Breast epithelium (tissue), 3 donors: ENCODE results near the gene STEAP2.

Experiments used
- POLR2A ChIP-seq: fragments of 450-650 bp; IDR thresholded peaks from one replicate; pipeline ENCODE4 v1.6.1; 2016; ENCODE audit warnings: antibody characterized with exemption, mild to moderate bottlenecking, moderate library complexity
- TF ChIP-seq, protein P1 (sequence below), 3 donors: fragments of 450-650 bp; IDR thresholded peaks; one replicate each; pipeline ENCODE4 v1.5.1; 2016 to 2017; ENCODE audit warnings: antibody characterized with exemption in 3 of 3, mild to moderate bottlenecking in 3 of 3, moderate library complexity in 3 of 3

DNA sequence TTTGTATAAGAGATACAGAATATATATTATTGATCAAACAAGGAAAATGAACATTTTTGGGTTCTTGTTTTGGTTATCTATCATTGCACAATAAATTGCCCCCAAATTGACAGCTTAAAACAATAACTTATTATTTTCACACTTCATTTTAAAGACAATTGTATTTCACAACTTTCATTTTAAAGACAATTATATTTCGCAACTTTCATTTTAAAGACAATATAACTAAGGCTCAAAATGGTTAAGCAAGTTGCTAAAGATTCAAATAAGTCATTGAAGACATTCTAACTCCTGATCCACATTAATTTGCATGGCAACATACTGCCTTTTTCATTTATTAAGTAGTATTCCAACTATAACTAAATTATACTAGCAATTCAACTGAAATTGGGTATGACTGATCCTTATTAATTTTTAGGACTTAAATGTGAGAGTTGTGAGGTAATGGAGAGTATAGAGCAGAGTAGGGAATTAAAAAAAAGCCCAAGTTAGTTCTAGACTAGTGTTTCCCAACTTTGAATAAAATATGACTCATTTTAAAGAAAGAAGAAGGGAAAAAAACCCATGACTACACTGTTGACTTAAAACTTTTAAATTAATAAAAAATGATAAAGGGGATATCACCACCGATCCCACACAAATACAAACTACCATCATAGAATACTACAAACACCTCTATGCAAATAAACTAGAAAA lies 9.9 kb upstream of the STEAP2 start:
- TF ChIP-seq, protein P1, sequence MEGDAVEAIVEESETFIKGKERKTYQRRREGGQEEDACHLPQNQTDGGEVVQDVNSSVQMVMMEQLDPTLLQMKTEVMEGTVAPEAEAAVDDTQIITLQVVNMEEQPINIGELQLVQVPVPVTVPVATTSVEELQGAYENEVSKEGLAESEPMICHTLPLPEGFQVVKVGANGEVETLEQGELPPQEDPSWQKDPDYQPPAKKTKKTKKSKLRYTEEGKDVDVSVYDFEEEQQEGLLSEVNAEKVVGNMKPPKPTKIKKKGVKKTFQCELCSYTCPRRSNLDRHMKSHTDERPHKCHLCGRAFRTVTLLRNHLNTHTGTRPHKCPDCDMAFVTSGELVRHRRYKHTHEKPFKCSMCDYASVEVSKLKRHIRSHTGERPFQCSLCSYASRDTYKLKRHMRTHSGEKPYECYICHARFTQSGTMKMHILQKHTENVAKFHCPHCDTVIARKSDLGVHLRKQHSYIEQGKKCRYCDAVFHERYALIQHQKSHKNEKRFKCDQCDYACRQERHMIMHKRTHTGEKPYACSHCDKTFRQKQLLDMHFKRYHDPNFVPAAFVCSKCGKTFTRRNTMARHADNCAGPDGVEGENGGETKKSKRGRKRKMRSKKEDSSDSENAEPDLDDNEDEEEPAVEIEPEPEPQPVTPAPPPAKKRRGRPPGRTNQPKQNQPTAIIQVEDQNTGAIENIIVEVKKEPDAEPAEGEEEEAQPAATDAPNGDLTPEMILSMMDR (IDR thresholded peaks at IDR 0.05) = no peak
- TF ChIP-seq POLR2A = no peak
